Measurements from ENCODE around the gene MYOF.

The MYOF gene

GRCh38 chr10:93385345-93385744 lies 96.8 kb downstream of the MYOF start:
- TF ChIP-seq, protein P1, sequence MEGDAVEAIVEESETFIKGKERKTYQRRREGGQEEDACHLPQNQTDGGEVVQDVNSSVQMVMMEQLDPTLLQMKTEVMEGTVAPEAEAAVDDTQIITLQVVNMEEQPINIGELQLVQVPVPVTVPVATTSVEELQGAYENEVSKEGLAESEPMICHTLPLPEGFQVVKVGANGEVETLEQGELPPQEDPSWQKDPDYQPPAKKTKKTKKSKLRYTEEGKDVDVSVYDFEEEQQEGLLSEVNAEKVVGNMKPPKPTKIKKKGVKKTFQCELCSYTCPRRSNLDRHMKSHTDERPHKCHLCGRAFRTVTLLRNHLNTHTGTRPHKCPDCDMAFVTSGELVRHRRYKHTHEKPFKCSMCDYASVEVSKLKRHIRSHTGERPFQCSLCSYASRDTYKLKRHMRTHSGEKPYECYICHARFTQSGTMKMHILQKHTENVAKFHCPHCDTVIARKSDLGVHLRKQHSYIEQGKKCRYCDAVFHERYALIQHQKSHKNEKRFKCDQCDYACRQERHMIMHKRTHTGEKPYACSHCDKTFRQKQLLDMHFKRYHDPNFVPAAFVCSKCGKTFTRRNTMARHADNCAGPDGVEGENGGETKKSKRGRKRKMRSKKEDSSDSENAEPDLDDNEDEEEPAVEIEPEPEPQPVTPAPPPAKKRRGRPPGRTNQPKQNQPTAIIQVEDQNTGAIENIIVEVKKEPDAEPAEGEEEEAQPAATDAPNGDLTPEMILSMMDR (IDR thresholded peaks at IDR 0.05; ENCODE audit: low read depth, low read length) = no peak
- no peak for DNase-seq (ENCODE audit: extremely low read depth, low read depth)

- DNase-seq (ENCODE audit: extremely low read depth, low read depth) = no peak
- TF ChIP-seq, protein P1 (IDR thresholded peaks at IDR 0.05; ENCODE audit: low read depth, low read length) = no peak
These were observed 98.1 kb downstream of the MYOF start for GRCh38 chr10:93384006-93384405.

DNA sequence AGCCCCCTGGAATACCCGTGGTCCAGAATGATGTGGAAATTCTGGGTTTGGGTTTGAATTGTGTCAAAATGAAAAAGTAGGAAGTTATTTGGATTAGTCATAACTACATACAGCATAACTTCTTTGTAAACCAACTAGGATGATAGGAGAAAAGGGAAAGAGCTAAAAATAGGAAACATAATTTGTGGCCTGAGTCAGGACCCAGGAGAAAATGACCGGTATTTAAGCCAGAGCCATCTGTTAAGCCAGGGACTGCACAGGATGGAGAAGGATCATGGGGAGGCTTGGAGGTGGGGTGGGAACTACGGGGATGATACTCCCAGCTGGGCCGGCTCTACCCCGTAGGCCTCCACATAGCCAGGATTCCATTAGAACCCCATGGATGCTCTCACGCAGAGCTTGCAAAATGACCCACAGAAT lies 98.6 kb downstream of the MYOF start:
- TF ChIP-seq, protein P1 (IDR thresholded peaks at IDR 0.05; ENCODE audit: low read depth, low read length) = no peak
- peak; percentile 72 for DNase-seq (ENCODE audit: extremely low read depth, low read depth)

GRCh38 chr10:93379731-93380575 lies 102.2 kb downstream of the MYOF start:
- TF ChIP-seq, protein P1 (IDR thresholded peaks at IDR 0.05; ENCODE audit: low read depth, low read length) = no peak
- DNase-seq (ENCODE audit: extremely low read depth, low read depth) = no peak

GRCh38 chr10:93378997-93379730 lies 103.0 kb downstream of the MYOF start:
- TF ChIP-seq, protein P1 (IDR thresholded peaks at IDR 0.05; ENCODE audit: low read depth, low read length) = no peak
- no peak for DNase-seq (ENCODE audit: extremely low read depth, low read depth)

GRCh38 chr10:93378039-93378438 lies 104.1 kb downstream of the MYOF start:
- no peak for DNase-seq (ENCODE audit: extremely low read depth, low read depth)
- TF ChIP-seq, protein P1 (IDR thresholded peaks at IDR 0.05; ENCODE audit: low read depth, low read length) = no peak
